ENCODE measurements around the gene CACNB4. TPM values are rescaled to one million over a fixed set of nuclear protein-coding genes. Genes with fewer than 3 reads are reported as not detected.

Gene CACNB4
- total and polyA plus RNA-seq, 10 of the 15 experiments (the other 5 are each of a cell fraction or from before 2014, with no cell fraction given), result 2.0 to 21.6 (median 9.3) TPM

GRCh38 chr2:151971301-151972051 is 127.4 kb downstream of the CACNB4 start:
- no peak overlapping the region for H3K4me3 ChIP-seq
- no peaks in the 10 kb centered on the region; the same call in 2 of the 3 replicates for H3K9me3 ChIP-seq (replicated peaks; ENCODE audit: control insufficient read depth, insufficient read depth, low read length)
- H3K4me2 ChIP-seq (ENCODE audit: control insufficient read depth, insufficient read depth), result no peak overlapping the region
- H3K27me3 ChIP-seq (replicated peaks in 1 of 2; ENCODE audit: control insufficient read depth in 2 of 2, insufficient read depth in 2 of 2, low read length in 1 of 2), result peaks cover 0 to 2% of the 10 kb centered on the region in 2 experiments; a peak in 2 of 4 replicates
- H3K27ac ChIP-seq (ENCODE audit: control insufficient read depth, insufficient read depth), result no peak overlapping the region
- FAIRE-seq, result no peak
- BruUV-seq (replicated peaks), result no TSS peak
- H3K4me1 ChIP-seq (ENCODE audit: control insufficient read depth, insufficient read depth, low read length), result peaks cover under 1% of the 10 kb centered on the region; the same call in 1 of the 2 replicates
- ChIA-PET SMC1A (ENCODE audit: uncharacterized antibody, unreplicated experiment) (interaction anchor here (0.6 to 1.3 kb wide), 3 partner anchors 9 to 604 kb away, joined by 3 to 4 read pairs (median 3); no protein-coding TSS in a partner anchor), CTCF (interaction anchor here (0.8 kb wide), 1 partner anchor 54 kb away, joined by 3 read pairs; no protein-coding TSS in a partner anchor), POLR2A (interaction anchor here (0.7 kb wide), 1 partner anchor 63 kb away, joined by 5 read pairs; no protein-coding TSS in a partner anchor), RAD21 (ENCODE audit: unreplicated experiment) (interaction anchor here (0.7 kb wide), 1 partner anchor 107 kb away, joined by 3 read pairs; no protein-coding TSS in a partner anchor)
- ATAC-seq, result no peak
- H3K79me2 ChIP-seq (ENCODE audit: control insufficient read depth, insufficient read depth, low read length), result no peaks in the 10 kb centered on the region
- no peaks in the 10 kb centered on the region for H4K20me1 ChIP-seq (ENCODE audit: control insufficient read depth, insufficient read depth)
- no peak overlapping the region for H3K9ac ChIP-seq (ENCODE audit: control insufficient read depth, insufficient read depth, low read length)
- H2AFZ ChIP-seq (ENCODE audit: control insufficient read depth, low read depth, low read length), result no peak overlapping the region
- 49% methylated on average over 13 of the region's 13 CpGs for WGBS (ENCODE audit: insufficient coverage, insufficient replicate concordance, low lambda C conversion rate, missing lambda C conversion rate)
- no peak for DNase-seq (ENCODE audit: low read depth, low spot score)
- no peaks in the 10 kb centered on the region for H3K36me3 ChIP-seq (ENCODE audit: control insufficient read depth in 2 of 2, insufficient read depth in 2 of 2, low read length in 1 of 2)
- intact Hi-C loops (cut with micrococcal nuclease; ENCODE audit: unreplicated experiment) (no loop called here), in situ Hi-C loops (cut with MboI) (no loop called here)
- TF ChIP-seq EP300 (IDR thresholded peaks at IDR 0.05; ENCODE audit: borderline replicate concordance in 1 of 2, control insufficient read depth in 1 of 2, low read depth in 2 of 2, low read length in 2 of 2), result no peak
- no peak for TF ChIP-seq NBN (IDR thresholded peaks at IDR 0.05)
- TF ChIP-seq HSF1 (IDR thresholded peaks at IDR 0.05; ENCODE audit: low read depth, low read length), result no peak
- no peak for TF ChIP-seq GABPA (IDR thresholded peaks at IDR 0.05; ENCODE audit: low read depth)
- TF ChIP-seq TCF3 (IDR thresholded peaks at IDR 0.05; ENCODE audit: borderline replicate concordance, insufficient read depth, low read depth, low read length), result no peak
- no peak for TF ChIP-seq STAT1 (conservative IDR thresholded peaks at IDR 0.05)
- no peak for TF ChIP-seq IKZF2 (IDR thresholded peaks at IDR 0.05)
- TF ChIP-seq PAX5 (IDR thresholded peaks at IDR 0.05; ENCODE audit: borderline replicate concordance, low read depth, low read length), result no peak
- TF ChIP-seq ZNF207 (IDR thresholded peaks at IDR 0.05; ENCODE audit: borderline replicate concordance), result no peak
- no peak for TF ChIP-seq SP1 (IDR thresholded peaks at IDR 0.05; ENCODE audit: low read depth, low read length)
- TF ChIP-seq PKNOX1 (IDR thresholded peaks at IDR 0.05), result no peak
- no peak for TF ChIP-seq CUX1 (IDR thresholded peaks at IDR 0.05; ENCODE audit: insufficient replicate concordance, low read depth, low read length)
- no peak for TF ChIP-seq ZSCAN29 (IDR thresholded peaks at IDR 0.05)
- no peak for TF ChIP-seq MYC (IDR thresholded peaks at IDR 0.05; ENCODE audit: insufficient read depth, insufficient read length, insufficient replicate concordance, low read length, severe bottlenecking)
- TF ChIP-seq JUNB (IDR thresholded peaks at IDR 0.05), result no peak
- no peak for TF ChIP-seq CBFB (IDR thresholded peaks at IDR 0.05; ENCODE audit: low read depth)
